OCI-LY3 (cell line): ENCODE results near the gene ALDH3B2.

Source experiments
- H2AFZ ChIP-seq: fragments of 200-600, 300-600 bp; shearing (Covaris generic); 2 replicates; pipeline ENCODE4 v1.6.0; 2014; ENCODE audit warnings: antibody characterized with exemption, low read depth, low read length
- H3K27ac ChIP-seq: fragments of 200-600, 300-600 bp; sonication (generic); 2 replicates; pipeline ENCODE4 v1.5.1; 2014; ENCODE audit warnings: mild to moderate bottlenecking, low read length, moderate library complexity, mixed read lengths
- H3K27me3 ChIP-seq: fragments of 200-600, 300-600 bp; sonication (generic); 2 replicates; pipeline ENCODE4 v1.6.1; 2014; ENCODE audit warnings: low read depth, low read length, mixed read lengths
- H3K36me3 ChIP-seq: fragments of 200-600, 300-600 bp; sonication (generic); replicated peaks from 2 replicates; pipeline ENCODE3; 2014; ENCODE audit warnings: low read depth, low read length, mixed read lengths
- H3K4me1 ChIP-seq: fragments of 300-600, 200-600 bp; sonication (generic); 2 replicates; pipeline ENCODE4 v1.6.1; 2014; ENCODE audit warnings: low read length, mixed read lengths
- H3K4me2 ChIP-seq: fragments of 200-600, 300-600 bp; sonication (generic); 2 replicates; pipeline ENCODE4 v1.6.1; 2014; ENCODE audit warnings: low read length, mixed read lengths
- H3K4me3 ChIP-seq: fragments of 300-600, 200-600 bp; sonication (generic); 2 replicates; pipeline ENCODE4 v1.5.1; 2014; ENCODE audit warnings: antibody characterized with exemption, mild to moderate bottlenecking, low read length, moderate library complexity
- H3K79me2 ChIP-seq: fragments of 300-600, 200-600 bp; shearing (Covaris generic); 2 replicates; pipeline ENCODE4 v1.6.1; 2014; ENCODE audit warnings: mild to moderate bottlenecking, low read length, mixed read lengths
- H3K9ac ChIP-seq: fragments of 300-600, 200-600 bp; shearing (Covaris generic); 2 replicates; pipeline ENCODE4 v1.6.0; 2014; ENCODE audit warnings: mild to moderate bottlenecking, low read length, moderate library complexity
- H3K9me3 ChIP-seq: fragments of 200-600, 300-600 bp; shearing (Covaris generic); 2 replicates; pipeline ENCODE4 v1.6.1; 2014; ENCODE audit warnings: low read length, mixed read lengths; ENCODE audit not compliant: insufficient read depth
- H4K20me1 ChIP-seq: fragments of 200-600, 300-600 bp; sonication (generic); 2 replicates; pipeline ENCODE4 v1.6.1; 2016; ENCODE audit warnings: low read length, mixed read lengths; ENCODE audit not compliant: insufficient read depth
- EZH2phosphoT487 ChIP-seq: fragments of 200-600 bp; shearing (Covaris generic); IDR thresholded peaks from 2 replicates; pipeline ENCODE4 v1.6.1; 2018; ENCODE audit warnings: antibody characterized with exemption, mixed run types, low read depth
- TF ChIP-seq, protein P1 (sequence below): fragments of 200-600, 300-600 bp; sonication (generic); IDR thresholded peaks from 2 replicates; pipeline ENCODE4 v1.5.1; 2014; ENCODE audit warnings: antibody characterized with exemption, low read length, low read depth

The ALDH3B2 gene

DNA sequence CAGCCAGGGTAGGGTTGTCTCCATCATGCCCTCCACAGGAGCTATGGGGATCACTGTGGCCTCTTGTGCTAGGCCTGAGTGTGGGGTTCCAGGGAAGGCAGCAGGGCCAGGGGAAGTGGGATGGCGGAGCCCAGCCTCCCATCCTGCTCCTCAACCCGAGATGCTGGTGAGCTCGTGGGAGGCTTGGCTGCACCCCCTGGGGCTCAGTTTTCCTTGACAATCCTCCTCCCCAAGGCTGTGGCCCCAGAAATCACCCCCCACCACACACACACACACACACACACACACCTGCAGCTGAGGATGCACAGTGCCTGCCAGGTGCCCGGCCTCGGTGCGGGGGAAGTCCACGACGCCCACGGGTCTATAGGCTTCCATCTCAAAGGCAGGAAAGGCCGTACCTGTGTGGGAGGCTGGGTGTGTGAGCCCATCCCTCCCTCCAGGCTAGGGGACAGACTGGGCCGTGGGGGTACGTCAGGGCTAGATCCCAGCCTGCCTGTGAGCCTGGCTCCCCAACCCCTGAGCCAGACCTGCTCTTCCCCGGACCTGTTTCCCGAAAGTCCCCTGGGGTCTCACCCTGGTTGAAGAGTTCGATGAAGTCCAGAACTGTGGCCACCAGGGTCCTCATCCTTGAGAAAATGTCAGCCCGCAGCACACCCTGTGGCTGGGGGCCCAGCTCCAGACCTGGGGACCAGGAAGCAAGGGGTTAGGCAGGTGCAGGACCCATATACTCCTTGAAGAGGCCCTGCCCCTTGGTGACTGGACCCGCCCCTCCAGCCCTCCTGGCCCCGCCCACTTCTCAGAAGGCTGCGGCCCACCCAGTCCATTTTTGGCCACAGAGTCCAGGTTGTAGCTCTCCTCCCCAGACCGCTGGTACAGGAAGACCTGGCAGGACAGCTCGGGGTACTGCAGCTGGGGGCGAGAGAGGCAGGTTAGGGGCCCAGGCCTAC, 29.7 kb downstream of the ALDH3B2 start:
- no peak for TF ChIP-seq EZH2phosphoT487
- TF ChIP-seq, protein P1, sequence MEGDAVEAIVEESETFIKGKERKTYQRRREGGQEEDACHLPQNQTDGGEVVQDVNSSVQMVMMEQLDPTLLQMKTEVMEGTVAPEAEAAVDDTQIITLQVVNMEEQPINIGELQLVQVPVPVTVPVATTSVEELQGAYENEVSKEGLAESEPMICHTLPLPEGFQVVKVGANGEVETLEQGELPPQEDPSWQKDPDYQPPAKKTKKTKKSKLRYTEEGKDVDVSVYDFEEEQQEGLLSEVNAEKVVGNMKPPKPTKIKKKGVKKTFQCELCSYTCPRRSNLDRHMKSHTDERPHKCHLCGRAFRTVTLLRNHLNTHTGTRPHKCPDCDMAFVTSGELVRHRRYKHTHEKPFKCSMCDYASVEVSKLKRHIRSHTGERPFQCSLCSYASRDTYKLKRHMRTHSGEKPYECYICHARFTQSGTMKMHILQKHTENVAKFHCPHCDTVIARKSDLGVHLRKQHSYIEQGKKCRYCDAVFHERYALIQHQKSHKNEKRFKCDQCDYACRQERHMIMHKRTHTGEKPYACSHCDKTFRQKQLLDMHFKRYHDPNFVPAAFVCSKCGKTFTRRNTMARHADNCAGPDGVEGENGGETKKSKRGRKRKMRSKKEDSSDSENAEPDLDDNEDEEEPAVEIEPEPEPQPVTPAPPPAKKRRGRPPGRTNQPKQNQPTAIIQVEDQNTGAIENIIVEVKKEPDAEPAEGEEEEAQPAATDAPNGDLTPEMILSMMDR = no peak
- no peak overlapping the region for H3K27ac ChIP-seq
- H3K27me3 ChIP-seq = peaks cover 13% of the 10 kb centered on the region
- H2AFZ ChIP-seq = no peak overlapping the region
- no peaks in the 10 kb centered on the region for H3K9me3 ChIP-seq
- no peak overlapping the region for H3K4me2 ChIP-seq
- H3K79me2 ChIP-seq = no peaks in the 10 kb centered on the region
- H3K4me1 ChIP-seq = peaks cover 39% of the 10 kb centered on the region
- no peaks in the 10 kb centered on the region for H3K36me3 ChIP-seq
- H3K4me3 ChIP-seq = no peak overlapping the region
- H4K20me1 ChIP-seq = no peaks in the 10 kb centered on the region
- H3K9ac ChIP-seq = no peak overlapping the region

DNA sequence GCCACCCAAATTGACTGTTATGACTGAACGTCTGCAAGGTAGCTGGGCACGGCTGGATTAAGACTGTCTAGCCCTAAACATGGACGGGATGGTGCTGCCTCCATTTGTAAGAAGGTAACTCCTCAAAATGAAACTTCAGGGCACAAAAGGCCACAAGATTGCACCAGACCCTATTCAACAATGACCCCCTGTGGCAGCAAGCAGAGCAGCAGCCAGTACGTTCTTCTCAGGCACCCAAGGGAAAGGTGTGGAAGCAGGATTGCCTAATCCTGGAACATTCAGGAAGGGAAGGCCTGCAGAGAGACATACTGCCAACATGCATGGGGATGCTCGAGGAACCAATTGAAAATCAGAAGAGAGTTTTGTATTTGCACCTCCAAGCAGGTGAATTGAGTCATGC, 30.4 kb downstream of the ALDH3B2 start:
- H2AFZ ChIP-seq = no peak overlapping the region
- TF ChIP-seq, protein P1 = peak; percentile 47
- no peak for TF ChIP-seq EZH2phosphoT487
- peaks cover 32% of the 10 kb centered on the region for H3K4me1 ChIP-seq
- H3K9ac ChIP-seq = no peak overlapping the region
- no peak overlapping the region for H3K4me2 ChIP-seq
- H3K36me3 ChIP-seq = no peaks in the 10 kb centered on the region
- no peaks in the 10 kb centered on the region for H4K20me1 ChIP-seq
- H3K9me3 ChIP-seq = no peaks in the 10 kb centered on the region
- H3K27me3 ChIP-seq = peaks cover 13% of the 10 kb centered on the region
- H3K27ac ChIP-seq = no peak overlapping the region
- no peak overlapping the region for H3K4me3 ChIP-seq
- no peaks in the 10 kb centered on the region for H3K79me2 ChIP-seq

DNA sequence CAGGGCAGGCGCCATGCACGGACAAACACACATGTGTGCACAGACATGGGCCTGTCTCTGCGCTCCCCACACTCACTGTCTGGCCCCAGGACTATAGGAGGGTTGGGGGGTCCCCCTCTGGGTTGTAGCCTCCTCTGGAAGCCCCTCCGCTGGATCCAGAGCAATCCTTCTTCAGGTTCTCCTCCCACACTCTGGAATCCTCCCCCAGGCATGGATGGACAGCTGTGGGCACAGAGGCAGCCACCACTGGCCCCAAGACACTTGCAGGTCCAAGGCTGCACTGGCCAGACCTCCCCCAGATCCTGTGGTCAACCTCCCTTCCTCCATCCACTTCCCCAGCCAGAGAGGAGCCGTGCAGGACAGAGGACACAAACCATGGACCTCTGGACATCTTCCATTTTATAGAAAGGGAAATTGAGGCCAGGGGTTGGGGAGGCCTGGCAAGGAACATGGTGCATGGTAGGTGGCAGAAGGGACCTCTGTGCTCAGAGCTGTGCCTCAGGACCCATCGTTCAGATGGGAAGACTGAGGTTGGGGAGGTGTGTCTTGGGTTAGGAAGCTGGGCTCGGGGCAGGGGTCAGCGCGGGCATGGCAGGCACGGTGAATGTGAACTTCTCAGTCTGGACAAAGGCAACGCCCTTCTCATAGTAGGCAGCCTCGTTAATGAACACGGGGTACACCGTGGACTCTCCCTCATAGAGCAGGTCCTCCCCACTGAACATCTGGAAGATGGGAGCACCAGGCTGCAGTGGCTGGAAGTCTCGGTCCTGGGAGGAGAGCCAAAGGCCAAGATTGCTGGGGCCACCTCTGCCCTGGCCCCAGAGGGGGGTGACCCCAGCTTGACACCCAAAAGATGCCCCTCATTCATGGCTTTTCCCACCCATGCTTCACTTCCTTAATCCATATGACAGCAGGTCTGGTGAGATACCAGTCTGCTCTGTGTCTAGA, 32.0 kb downstream of the ALDH3B2 start:
- Histone ChIP-seq H4K20me1 (no peaks in the 10 kb centered on the region), H3K4me1 (peaks cover 18% of the 10 kb centered on the region), H3K36me3 (no peaks in the 10 kb centered on the region), H3K79me2 (no peaks in the 10 kb centered on the region), H3K4me2 (no peak overlapping the region), H2AFZ (no peak overlapping the region), H3K27ac (no peak overlapping the region), H3K9ac (no peak overlapping the region), H3K27me3 (peaks cover 13% of the 10 kb centered on the region), H3K4me3 (no peak overlapping the region), H3K9me3 (no peaks in the 10 kb centered on the region)
- no peak for TF ChIP-seq EZH2phosphoT487
- TF ChIP-seq, protein P1 = no peak
